Ecto neural progenitor cell (in vitro differentiated cells): ENCODE results near the gene HMGXB4.
"Not testable (repeated sequence)": the region's sequence is repeated elsewhere in the genome, so short reads cannot be mapped to it uniquely, and the experiment has no call there.

Experiments
- DNase-seq: peaks from one replicate; pipeline ENCODE4 v3.0.0-alpha.2; 2018; ENCODE audit warnings: low spot score

HMGXB4 gene, protein sequence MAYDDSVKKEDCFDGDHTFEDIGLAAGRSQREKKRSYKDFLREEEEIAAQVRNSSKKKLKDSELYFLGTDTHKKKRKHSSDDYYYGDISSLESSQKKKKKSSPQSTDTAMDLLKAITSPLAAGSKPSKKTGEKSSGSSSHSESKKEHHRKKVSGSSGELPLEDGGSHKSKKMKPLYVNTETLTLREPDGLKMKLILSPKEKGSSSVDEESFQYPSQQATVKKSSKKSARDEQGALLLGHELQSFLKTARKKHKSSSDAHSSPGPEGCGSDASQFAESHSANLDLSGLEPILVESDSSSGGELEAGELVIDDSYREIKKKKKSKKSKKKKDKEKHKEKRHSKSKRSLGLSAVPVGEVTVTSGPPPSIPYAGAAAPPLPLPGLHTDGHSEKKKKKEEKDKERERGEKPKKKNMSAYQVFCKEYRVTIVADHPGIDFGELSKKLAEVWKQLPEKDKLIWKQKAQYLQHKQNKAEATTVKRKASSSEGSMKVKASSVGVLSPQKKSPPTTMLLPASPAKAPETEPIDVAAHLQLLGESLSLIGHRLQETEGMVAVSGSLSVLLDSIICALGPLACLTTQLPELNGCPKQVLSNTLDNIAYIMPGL

DNA sequence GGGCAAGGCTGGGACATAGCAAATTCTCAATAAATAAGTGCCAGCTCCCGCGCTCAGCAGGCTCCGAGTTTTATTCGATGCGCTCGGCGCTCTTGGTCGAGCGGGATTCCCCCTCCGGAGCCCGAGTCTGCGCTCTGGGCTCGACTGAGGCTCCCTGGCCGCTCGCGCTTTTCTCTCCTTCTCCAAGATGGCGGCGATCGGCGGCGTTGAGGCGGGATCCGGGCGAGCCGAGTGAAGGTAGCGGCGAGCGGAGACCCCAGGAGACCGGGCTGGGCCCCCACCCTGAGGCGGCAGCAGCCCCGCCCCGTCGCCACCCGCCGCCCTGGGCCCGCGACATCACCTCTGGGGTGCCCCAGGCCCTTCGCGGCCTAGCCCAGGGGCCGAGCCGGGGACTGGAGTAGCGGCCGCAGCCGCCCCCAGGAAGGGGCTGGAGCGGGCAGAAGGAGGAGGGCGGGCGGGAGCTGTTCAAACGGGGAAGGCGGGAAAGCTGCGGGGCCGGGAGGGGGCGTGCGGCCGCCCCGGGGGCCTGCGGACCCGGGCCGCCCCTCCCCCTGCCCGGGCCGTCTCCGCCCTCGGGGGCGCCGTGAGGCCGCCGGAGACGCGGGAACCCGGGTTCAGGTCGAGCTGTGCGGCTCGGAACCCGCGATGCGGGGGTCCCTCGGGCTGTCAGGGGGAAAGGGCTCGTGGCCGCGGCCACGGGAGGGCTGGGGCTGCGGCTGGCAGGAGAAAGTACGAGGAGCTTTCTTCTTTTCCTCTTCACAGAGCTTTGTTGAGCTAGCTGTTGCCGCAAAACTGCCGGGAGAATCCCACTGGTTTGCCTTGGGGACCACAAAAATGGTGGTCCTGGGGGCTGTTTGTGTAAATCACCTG, at the start of gene HMGXB4:
TSS of gene HMGXB4 (plus strand) at position 173 of the 870 bp plus-strand sequence. CDS start 4,898 bp downstream, outside the sequence.
- DNase-seq = peak; percentile 89

DNA sequence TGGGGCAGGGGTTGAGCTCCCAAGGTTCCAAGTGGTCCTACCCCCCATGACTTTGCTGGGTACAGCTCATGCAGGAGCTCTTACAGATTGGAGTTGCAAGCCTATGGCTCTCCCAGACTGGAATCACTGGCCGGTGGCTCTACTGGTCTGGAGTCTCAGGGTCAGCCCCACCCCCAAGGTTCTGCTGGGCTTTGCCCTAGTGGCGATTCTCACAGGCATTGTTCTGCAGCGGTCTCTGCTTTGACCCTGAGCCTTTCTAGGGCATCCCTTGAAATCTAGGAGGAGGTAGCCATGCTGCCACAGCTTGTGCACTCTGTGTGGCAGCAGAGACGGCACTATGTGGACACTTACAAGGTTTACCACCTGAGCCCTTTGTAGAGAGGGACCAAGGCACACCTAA, 49.3 kb upstream of the HMGXB4 start:
- DNase-seq = no peak

DNA sequence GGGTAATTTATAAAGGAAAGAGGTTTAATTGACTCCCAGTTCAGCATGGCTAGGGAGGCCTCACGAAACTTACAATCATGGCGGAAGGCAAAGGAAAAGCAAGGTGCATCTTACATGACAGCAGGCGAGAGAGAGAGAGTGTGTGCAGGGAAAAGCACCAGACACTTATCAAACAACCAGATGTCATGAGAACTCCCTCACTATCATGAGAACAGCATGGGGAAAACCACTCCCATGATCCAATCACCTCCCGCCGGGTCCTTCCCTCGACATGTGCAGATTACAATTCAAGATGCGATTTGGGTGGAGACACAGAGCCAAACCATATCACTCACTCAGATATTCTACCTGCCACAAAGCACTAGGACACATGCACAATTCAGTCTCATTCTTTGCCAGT, 48.1 kb upstream of the HMGXB4 start:
- no peak for DNase-seq

DNA sequence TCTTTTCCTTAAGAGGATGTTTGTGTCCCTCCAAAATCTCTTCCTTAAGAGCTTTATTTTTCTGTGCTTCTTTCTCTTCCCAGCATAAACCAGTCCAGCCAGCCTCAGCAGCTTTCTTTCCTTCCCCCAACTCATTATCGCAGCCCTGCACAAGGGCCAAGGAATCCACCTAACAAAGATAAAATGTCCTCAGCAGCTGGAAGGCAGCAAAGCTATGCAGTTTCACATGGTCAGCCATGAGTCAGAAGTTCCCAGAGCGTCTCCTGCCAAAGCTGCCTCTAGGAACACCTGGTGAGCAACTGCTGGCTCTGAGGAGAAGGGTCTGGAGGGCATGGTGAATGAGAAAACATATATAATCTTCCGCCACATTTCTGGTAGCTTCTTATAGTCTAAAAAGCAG, 45.3 kb upstream of the HMGXB4 start:
- no peak for DNase-seq

DNA sequence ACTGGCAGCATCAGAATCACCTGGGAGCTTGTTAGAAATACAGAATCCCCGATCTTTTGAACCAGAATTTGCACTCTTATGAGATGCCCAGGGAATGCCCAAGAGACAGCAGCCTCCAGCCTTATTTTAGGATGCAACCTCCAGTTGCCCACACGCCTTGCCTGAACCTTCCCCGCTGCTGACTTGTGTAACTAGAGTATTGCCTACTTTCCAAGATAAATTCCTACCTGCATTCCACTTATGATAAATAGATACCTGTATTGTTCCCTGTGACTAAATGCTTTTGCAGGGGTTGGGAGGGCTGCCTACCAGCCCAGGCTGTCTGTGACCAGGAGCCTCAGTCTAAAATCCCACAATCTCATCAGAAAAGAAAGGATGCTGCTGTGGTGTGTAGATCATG, 44.3 kb upstream of the HMGXB4 start:
- DNase-seq = no peak

DNA sequence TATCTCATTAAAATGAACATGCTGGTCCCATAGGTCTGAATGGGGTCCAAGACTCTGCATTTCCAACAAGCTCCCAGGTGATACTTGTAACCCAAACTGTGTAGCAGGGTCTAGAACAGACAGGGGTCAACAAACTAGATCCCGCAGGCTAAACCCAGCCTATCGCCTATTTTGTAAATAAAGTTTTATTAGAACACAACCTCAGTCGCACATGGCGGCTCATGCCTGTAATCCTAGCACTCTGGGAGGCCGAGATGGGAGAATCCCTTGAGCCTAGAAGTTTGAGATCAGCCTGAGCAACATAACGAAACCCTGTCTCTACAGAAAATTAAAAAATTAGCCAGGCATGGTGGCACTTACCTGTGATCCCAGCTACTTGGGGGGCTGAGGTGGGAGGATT, 42.3 kb upstream of the HMGXB4 start:
- no peak for DNase-seq

DNA sequence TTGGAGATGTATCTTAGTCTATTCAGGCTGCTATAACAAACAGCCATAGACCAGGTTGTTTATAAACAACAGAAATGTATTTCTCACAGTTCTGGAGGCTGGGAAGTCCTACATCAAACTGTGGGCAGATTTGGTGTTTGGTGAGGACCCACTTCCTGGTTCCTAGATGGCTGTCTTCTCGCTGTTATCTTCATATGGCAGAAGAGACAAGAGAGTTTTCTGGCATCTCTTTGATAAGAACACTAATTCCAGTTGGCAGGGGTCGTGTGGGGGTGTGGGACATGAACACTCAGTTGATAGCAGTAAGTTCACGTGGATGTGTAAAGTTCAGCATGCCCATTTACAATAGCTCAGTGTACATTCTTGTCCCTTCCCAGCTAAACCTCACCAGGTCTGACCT, 41.3 kb upstream of the HMGXB4 start:
- DNase-seq = no peak

DNA sequence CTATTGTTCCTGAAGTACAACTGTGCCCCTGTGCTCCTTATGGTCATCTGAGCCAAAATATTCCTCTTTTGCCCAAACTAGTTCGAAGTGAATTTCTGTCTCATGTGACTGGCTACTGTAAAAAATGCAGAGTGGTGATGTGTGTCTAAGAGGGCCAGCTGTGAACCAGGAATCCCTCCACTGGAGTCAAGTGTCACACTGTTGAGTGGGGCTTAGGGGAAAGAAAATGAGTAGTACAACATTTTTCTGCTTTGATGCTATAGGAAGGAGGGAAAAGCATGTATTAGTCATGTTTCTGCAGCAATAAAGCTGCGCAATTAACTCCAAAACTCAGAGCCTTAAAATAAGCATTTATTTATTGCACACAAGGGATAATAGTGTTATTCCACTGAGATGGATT, 39.8 kb upstream of the HMGXB4 start:
- DNase-seq = no peak

DNA sequence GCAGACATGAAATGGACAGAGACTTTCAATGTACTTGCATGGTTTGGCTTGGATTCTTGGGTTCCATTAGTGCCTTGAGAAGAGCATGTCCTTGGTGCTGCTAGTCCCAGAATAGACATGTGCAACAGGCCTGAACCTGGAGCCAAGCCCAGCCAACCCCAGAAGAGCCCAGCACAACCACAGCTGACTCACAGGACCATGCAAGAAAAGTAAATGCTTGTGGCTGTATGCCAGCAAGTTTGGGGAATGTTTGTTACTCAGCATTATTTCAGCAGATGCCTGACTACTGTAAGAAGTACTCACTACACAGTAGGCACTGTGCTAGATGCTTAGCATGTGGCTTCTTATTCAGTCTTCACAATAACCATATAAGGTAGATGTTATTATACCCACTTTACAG, 39.2 kb upstream of the HMGXB4 start:
- no peak for DNase-seq

DNA sequence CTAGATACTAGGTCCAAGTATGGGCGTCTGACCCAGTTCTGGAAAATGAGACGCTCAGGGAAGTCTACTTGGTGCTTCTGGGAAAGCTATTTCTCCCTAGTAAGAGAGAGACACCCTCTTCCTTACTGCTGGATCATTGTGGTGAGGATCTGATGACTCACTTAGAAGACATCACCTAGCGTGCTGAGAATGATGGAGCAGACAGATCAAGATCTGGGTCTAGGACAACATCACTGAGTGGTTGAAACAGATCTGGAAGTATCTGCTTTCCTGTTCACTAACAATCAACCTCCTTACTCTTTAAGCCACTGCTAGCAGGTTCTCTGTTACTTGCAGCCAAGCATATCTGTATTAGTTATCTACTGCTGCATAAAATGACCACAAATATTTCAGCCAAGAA, 38.3 kb upstream of the HMGXB4 start:
- no peak for DNase-seq

DNA sequence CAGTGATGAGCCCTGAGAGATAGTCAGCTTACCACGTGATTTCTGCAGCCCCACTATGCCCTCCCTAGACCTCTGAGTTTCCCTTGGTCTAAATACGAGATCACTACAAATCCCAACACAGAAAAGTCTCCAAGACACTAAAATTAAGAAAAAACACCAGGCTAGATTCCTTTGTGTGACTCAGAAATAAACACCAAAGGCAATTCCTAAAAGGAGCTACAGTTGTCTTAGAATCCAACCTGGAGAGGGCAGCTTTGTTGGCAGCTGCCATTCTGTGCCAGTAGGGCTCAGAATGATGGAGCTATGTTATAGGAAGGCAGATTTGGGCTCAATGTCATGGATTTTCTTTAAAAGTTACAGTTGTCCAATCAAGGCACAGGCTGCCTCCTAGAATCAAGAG, 37.1 kb upstream of the HMGXB4 start:
- DNase-seq = no peak

DNA sequence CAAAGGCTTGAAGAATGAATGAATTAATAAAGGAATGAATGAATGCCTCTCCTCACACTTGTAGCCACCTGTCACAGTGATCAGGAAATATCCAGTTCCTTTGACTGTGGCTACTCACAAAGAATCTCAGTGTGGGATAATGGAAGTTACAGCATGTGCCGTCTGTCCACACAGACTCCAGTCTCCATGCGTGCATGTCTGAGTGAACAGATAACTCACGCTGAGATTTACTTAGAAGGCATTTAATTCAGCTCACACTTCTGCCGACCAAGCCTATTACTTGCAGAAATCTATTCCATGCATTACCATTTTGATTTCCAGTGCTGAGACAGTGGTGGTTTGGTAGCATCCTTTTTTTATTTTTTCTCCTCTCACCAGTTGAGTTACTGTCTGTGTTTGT, 32.3 kb upstream of the HMGXB4 start:
- DNase-seq = no peak

DNA sequence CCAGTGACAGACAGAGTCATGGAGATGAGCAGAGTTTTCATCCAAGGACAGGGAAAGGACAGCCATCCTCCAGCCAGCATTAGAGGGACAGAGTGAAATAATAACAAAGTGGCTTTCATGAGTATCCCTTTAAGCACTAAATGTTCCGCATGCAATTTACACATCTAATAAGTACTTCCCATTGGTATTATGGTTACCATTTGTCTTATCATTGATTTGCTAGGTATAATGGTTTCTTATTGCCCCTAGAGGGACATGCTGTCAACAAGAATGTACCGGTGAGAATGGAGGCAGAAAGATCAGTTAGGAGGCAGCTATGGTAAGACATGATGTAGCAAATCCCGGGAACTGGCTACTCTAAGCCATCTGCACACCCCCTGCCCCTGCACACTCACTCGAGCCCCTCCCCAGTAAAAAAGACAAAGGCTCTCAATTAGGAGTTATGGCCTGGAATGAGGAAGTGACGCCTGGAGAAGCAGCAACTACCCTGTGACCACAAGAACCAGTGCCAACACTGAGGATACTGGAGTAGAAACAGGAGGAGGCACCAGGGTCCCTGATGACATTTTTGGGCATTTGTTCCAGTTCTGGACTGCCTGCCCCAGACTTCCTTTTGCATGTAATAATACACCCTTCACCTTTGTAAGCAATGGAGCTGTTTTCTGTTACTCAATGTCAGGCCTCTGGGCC, 30.2 kb upstream of the HMGXB4 start:
- DNase-seq = peak; percentile 23

DNA sequence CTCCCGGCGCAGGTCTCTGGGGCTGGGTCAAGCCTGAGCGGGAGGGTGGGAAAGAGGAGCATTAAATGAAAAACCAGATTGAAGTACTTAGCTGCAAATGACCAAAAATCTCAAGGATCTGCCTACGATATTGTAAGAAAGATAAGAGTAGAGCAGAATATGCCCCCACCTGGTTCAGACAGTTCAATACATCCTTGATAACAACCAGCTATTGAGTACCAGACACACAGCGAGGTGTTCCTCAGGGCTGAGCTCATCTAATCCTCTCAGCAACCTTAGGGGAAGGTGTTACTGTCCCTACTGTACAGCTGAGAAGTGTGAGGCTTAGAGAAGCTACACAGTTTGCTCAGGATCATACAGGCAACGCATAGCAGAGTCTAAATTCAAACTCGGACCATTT, 27.4 kb upstream of the HMGXB4 start:
- DNase-seq = peak; percentile 7

DNA sequence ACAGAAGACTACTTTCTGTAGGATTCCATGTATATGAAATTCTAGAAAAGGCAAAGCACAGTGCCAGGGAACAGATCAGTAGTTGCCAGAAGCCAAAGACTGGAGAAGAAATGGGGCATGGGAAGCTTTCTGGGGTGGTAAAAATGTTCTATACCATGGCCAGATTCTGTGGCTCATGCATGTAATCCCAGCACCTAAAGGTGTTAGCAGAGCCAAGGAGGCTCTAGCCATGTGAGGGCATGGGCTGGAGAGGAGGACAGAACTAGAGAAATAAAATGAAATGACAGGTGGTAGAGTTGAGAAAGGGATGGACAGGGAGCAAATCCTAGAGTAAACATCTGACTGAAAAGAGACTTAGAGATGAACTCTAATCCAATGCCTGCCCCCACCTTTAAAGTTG, 26.9 kb upstream of the HMGXB4 start:
- peak; percentile 7 for DNase-seq

DNA sequence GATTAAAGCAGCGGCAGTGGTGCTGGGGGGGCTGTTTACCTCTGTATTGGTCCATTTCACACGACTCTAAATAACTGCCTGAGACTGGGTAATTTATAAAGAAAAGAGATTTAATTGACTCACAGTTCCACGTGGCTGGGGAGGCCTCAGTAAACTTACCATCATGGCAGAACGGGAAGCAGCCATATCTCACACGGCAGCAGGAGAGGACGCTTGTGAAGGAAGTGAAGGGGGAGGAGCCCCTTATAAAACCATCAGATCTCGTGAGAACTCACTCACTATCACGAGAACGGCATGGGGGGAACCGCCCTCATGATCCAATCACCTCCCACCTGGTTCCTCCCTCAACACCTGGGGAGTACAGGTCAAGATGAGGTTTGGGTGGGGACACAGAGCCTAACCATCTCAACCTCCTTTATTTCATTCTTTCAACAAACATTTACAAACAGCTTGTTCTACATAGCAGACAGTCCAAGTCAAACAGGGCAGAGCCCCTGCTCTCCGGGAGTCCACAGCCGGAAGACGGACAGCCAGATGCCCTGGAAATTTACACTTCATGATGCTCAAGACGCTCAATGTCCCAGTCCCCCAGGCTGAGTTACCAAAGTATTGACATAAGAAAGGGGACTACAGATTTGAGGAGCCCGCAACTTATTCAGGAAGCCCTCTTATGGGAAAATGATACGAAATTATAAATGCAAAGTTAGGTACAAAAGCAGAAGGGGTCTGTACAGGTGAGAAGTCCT, 26.3 kb upstream of the HMGXB4 start:
- peak; percentile 11 for DNase-seq

DNA sequence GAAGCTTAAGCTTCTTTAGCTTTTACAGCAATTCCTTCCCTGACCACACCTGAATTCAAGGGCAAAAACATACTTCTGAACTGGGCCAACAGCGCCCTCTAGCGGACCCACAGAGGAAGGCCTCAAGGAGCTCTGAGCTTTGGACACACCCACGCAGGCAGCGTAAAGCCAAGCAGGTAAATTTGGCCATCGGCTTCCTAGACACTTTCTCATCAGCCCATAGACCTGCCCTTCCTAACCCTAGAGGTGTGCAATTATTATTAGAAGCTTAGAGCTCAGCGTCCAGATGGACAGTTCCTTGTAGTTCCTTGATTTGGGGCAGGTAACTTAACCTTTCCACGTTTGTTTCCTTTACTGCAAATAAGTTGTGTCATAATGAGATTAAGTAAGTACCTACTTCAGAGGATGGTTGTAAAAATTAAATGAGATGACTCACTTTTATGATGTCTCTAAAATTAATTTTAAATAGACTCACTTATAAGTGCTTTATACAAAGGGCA, 25.7 kb upstream of the HMGXB4 start:
- DNase-seq = peak; percentile 83

DNA sequence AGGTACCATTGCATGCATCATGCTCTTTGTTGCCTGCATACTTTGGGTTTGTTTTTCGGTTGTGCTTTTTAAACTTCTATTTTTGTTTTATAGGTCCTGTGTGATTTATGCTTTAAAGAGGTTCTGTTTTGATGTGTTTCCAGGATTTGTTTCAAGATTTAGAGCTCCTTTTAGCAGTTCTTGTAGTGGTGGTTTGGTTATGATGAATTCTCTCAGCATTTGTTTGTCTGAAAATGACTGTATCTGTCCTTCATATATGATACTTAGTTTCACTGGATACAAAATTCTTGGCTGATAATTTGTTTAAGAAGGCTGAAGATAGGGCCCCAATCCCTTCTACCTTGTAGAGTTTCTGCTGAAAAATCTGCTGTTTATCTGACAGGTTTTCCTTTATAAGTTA, 18.5 kb upstream of the HMGXB4 start:
- not testable (repeated sequence) for DNase-seq

DNA sequence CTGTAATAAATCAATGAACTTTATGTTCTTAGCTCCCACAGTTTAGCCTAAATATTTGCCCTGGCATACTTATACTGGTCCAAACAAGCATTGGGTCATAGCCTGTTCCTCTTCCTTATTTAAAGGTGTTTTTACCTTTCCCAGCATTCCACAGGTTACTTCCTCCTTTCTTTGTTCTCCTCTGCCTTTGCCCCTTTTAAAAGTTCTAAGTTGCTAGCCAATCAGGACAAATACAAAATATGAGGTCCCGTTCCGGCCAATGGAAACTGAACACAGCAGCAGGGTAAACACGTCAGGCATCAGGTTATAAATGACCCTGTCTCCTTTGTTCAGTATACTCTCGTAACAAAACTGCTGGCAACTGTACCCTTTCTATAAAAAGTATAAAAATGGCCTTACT, 12.8 kb upstream of the HMGXB4 start:
- DNase-seq = not testable (repeated sequence)

DNA sequence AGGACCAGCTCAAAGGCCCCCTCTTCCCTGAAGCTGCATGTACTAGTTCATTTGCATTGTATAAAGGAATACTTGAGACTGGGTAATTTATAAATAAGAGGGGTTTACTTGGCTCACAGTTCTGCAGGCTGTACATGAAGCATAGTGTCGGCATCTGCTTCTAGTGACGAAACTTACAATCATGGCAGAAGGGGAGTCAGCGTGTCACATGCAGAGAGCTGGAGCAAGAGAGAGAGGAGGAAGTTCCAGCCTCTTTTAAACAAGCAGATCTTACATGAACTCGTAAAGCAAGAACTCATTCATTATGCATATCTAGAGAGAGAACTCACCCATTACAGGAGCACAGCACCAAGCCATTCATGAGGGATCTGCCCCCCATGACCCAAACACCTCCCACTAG, 7.1 kb upstream of the HMGXB4 start:
- DNase-seq = no peak

DNA sequence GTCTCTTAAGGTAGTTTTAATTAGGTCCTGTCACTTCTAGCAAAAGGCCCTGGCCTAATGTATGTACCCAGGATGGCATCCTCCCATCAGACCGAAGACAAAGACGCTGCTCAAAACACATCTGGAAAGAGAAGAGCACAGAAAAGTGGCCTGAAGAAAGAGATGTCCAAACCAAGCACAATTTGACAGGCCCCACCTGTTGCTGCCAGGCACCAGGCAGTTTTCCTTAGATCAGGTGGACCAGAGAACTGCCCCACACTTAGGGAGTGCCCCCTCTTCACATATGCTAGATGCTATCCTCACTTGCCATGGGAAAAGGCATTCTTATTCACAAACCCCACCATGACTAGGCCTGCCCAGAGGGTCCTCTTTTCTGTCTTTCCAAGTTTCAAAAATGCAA, 3.3 kb upstream of the HMGXB4 start:
- DNase-seq = no peak

DNA sequence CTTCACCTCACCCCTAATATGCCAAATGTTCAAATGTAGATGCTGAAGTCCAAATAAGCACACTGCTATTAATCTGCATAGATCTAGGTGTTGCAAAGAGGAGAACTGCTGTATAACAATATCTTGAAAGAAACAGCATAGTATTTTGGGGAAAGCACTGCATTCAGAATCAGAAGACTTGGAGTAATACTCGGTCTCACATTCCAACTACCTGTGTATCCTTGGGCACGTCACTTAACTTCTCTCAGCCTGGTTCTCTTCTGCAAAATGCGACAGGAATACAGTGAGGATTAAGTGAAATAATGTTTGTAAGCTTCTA, 332 bp upstream of the HMGXB4 start:
- no peak for DNase-seq
